ENCODE results near the gene DSCAML1. TPM values are rescaled to one million over a fixed set of nuclear protein-coding genes. Genes with fewer than 3 reads are reported as not detected.

Gene DSCAML1
- total and polyA plus RNA-seq, 2 of the 8 experiments (the other 6 are each of a cell fraction or from before 2014, with no cell fraction given) = 0.19 to 0.24 TPM

- Histone ChIP-seq H3K4me3 (ENCODE audit: extremely low read depth in 1 of 4, insufficient read depth in 2 of 4, low read depth in 3 of 4, low read length in 4 of 4) (no peak overlapping the region), H3K79me2 (ENCODE audit: control insufficient read depth in 1 of 2, insufficient read depth in 2 of 2, low read length in 2 of 2) (no peaks in the 10 kb centered on the region), H4K8ac (ENCODE audit: extremely low read depth, insufficient read depth, low read length) (no peak overlapping the region), H3K9me3 (ENCODE audit: insufficient read depth in 2 of 2, low read depth in 1 of 2, low read length in 1 of 2) (no peaks in the 10 kb centered on the region), H4K20me1 (replicated peaks in 1 of 2; ENCODE audit: control insufficient read depth in 1 of 2, insufficient read depth in 2 of 2, low read length in 2 of 2) (peaks cover 0 to 7% of the 10 kb centered on the region in 2 experiments), H3K36me3 (ENCODE audit: control insufficient read depth in 2 of 4, insufficient read depth in 4 of 4, low read length in 3 of 4) (no peaks in the 10 kb centered on the region; a peak in 1 of 8 replicates), H2BK20ac (ENCODE audit: low read length) (no peak overlapping the region), H3K27ac (ENCODE audit: low read depth, low read length) (no peak overlapping the region), H3K79me1 (ENCODE audit: low read depth, low read length) (no peaks in the 10 kb centered on the region), H2AFZ (ENCODE audit: low read length) (no peak overlapping the region), H3K56ac (replicated peaks; ENCODE audit: insufficient read length, low read depth, low read length) (no peak overlapping the region), H2BK12ac (ENCODE audit: low read depth, low read length) (no peak overlapping the region), H3K4ac (replicated peaks; ENCODE audit: insufficient read length, low read depth, low read length) (no peak overlapping the region), H3K27me3 (replicated peaks in 1 of 4; ENCODE audit: control insufficient read depth in 3 of 4, extremely low read depth in 1 of 4, insufficient read depth in 3 of 4, low read length in 3 of 4) (no peaks in the 10 kb centered on the region; a peak in 1 of 7 replicates), H3K23me2 (ENCODE audit: low read depth, low read length) (peaks cover 4% of the 10 kb centered on the region; the same call in 1 of the 2 replicates), H3K14ac (ENCODE audit: insufficient read length) (no peak overlapping the region), H2BK5ac (ENCODE audit: low read depth, low read length) (no peak overlapping the region), H3K23ac (ENCODE audit: insufficient read length) (no peak overlapping the region), H4K5ac (ENCODE audit: insufficient read length, low read depth, low read length) (no peak overlapping the region), H2BK15ac (ENCODE audit: low read length) (no peak overlapping the region), H2AK5ac (ENCODE audit: low read depth, low read length) (no peak overlapping the region), H3K4me2 (ENCODE audit: insufficient read depth in 1 of 2, low read depth in 2 of 2, low read length in 2 of 2) (no peak overlapping the region), H3K9ac (replicated peaks in 1 of 4; ENCODE audit: extremely low read depth in 1 of 4, low read depth in 3 of 4, low read length in 3 of 4) (no peak overlapping the region), H3K4me1 (replicated peaks in 1 of 4; ENCODE audit: control insufficient read depth in 3 of 4, insufficient read depth in 4 of 4, low read length in 3 of 4) (no peaks in the 10 kb centered on the region; a peak in 1 of 7 replicates), H2BK120ac (replicated peaks; ENCODE audit: low read depth, low read length) (no peak overlapping the region), H3K18ac (ENCODE audit: extremely low read depth, low read length) (no peak overlapping the region), H4K91ac (replicated peaks; ENCODE audit: insufficient read length, low read length) (no peak overlapping the region)
- TF ChIP-seq FOSL1 (IDR thresholded peaks at IDR 0.05; ENCODE audit: insufficient read depth, low read depth, low read length) = no peak
- TF ChIP-seq HDAC6 (IDR thresholded peaks at IDR 0.05; ENCODE audit: low read depth, low read length) = no peak
- TF ChIP-seq CHD2 (IDR thresholded peaks at IDR 0.05; ENCODE audit: low read length) = no peak
- TF ChIP-seq BRCA1 (IDR thresholded peaks at IDR 0.05; ENCODE audit: low read depth, low read length) = no peak
- TF ChIP-seq SIX5 (IDR thresholded peaks at IDR 0.05; ENCODE audit: low read depth, low read length) = no peak
- TF ChIP-seq JUN (IDR thresholded peaks at IDR 0.05; ENCODE audit: low read depth, low read length) = no peak
- peak; percentile 89 to 91 for TF ChIP-seq RAD21 (IDR thresholded peaks at IDR 0.05 in 1 of 2, conservative IDR thresholded peaks at IDR 0.05 in 1 of 2; ENCODE audit: low read depth in 2 of 2, low read length in 2 of 2)
- TF ChIP-seq CTCF (IDR thresholded peaks at IDR 0.05; ENCODE audit: control extremely low read depth in 1 of 3, insufficient read depth in 1 of 3, low read depth in 1 of 3, low read length in 3 of 3) = peak; percentile 69 to 83 (median 76)
- CTCF ChIA-PET (ENCODE audit: partially characterized antibody) = interaction anchor here (0.6 to 7.8 kb wide), 96 partner anchors 9 to 422 kb away, joined by 3 to 163 read pairs (median 4); partner anchors contain the start of genes DSCAML1 and FXYD2
- FAIRE-seq = peak; percentile 77
- DNase-seq (ENCODE audit: low read depth in 1 of 2, low spot score in 2 of 2) = peak in 1 of 2 experiments; percentile 92
- POLR2A ChIA-PET (ENCODE audit: partially characterized antibody) = no interaction called here
- 70% methylated on average over 22 of the region's 22 CpGs; no CpG with 5 or more reads in 1 of the 2 experiments for WGBS, 2 experiments (ENCODE audit: extremely low coverage in 1 of 2, insufficient coverage in 1 of 2, insufficient read length in 1 of 2, insufficient replicate concordance in 2 of 2, low coverage in 1 of 2, low lambda C conversion rate in 2 of 2, missing lambda C conversion rate in 1 of 2)
These were observed 10.7 kb upstream of the DSCAML1 start for GRCh38 chr11:117807482-117808327.

Measured in H1 (cell line).